CD4-positive, alpha-beta T cell treated with Interferon alpha-2 for 1 hour (primary cell): ENCODE data around the gene ASMT.
"Not testable (repeated sequence)": the region's sequence is repeated elsewhere in the genome, so short reads cannot be mapped to it uniquely, and the experiment has no call there.

Experiments used
- DNase-seq, 2 donors: peaks; one replicate each; pipeline ENCODE4 v3.0.0-alpha.2; 2020 to 2022

Gene ASMT

DNA sequence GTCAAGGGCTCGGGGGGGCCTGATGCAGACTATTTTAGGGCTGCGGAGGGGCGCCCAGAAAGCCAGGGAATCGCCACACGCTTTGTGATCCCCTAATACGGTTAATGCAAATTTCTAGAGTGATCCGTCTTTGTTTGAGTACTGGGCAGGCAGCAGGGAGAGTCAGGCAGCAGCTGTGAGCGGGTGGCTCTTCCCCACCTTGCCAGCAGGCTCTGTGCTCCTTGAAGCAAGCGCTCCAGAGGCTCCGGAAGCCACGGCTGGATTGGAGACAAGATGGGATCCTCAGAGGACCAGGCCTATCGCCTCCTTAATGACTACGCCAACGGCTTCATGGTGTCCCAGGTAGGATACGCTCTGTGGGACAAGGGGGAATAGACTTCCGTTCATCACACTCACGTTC lies at the start of gene ASMT:
Gene ASMT (plus strand): TSS at position 133 of the 400 bp plus-strand sequence. CDS start 141 bp downstream, at position 274.
- DNase-seq, result no peak

DNA sequence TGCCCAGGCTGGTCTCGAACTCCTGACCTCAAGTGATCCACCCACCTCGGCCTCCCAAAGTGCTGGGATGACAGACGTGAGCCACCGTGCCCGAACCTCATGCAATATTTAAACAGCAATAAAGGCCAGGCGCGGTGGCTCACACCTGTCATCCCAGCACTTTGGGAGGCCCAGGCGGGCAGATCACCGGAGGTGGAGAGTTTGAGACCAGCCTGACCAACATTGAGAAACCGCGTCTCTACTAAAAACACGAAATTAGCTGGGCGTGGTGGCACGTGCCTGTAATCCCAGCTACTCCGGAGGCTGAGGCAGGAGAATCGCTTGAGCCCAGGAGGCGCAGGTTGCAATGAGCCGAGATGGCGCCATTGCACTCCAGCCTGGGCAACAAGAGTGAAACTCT lies 40.7 kb upstream of the ASMT start:
- not testable (repeated sequence) for DNase-seq

DNA sequence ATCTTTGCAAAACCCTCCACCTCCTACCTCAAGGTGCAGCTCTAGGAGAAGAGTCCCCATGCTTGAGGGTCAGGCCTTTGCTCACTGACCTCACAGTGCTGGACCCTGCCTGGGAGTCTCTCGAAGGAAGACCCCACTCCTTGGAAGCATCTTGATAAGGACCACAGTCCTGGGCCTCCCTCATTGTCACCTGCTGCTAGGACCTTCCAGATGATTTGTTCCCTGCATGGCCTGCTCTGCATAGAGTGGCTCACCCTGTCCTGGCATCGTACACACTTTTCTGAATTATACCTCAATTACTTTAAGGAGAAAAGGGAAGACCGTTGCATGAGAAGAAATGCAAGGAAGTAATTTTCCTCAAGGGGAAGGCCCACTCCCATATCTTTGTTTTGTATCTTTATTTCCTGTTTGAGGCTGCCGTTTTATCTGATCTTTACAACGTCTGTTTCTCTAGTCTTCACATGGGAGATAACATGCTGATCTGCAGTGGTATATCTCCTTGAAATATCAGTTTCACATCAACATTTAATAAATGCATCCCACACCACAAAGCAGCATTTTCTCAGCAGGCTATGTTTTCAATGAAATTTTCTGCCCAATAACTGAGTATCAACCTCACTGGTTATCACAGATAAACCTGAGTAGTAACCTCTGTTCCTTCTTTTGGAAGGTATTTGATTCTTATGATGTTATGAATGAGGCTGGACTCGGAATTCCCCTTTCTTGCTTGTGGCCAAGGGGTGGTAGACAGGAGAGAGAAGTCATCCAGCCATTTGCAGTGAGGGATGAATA lies 38.5 kb upstream of the ASMT start:
- peak in 1 of 2 donors; percentile 51 for DNase-seq

- no peak for DNase-seq
These were observed 37.0 kb upstream of the ASMT start for GRCh38 chrX:1577845-1578244.

GRCh38 chrX:1578511-1579173 lies 36.2 kb upstream of the ASMT start:
- DNase-seq, result no peak

- peak; percentile 77 to 82 for DNase-seq
These were observed 33.7 kb upstream of the ASMT start for GRCh38 chrX:1581132-1581531.

GRCh38 chrX:1582686-1583437 lies 32.0 kb upstream of the ASMT start:
- peak; percentile 31 to 72 for DNase-seq

GRCh38 chrX:1584237-1585011 lies 30.4 kb upstream of the ASMT start:
- DNase-seq, result no peak

DNA sequence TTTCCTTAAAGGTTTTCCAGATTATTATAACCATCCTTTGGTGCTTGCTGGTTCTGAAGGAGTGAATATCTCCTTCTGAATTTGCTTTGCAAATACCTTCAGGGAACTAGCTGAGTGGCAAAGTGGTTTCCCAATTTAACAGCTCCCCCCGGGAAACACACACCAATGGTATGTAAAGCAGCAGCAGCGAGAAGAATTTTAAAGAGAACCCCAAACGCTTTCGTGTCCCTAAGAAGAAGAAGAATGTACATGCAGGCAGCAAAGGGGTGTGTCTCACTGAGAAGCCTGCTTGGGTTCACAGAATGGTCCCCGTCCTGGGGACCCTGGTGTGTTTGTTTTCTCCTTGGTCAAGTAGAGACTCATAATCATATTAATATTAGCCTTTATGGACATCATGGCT lies 27.7 kb upstream of the ASMT start:
- DNase-seq, result no peak

- DNase-seq, result no peak
These were observed 25.3 kb upstream of the ASMT start for GRCh38 chrX:1589356-1590130.

GRCh38 chrX:1591102-1591862 lies 23.6 kb upstream of the ASMT start, which contains the start of gene AKAP17A:
TSS of gene AKAP17A (plus strand) at chrX:1591604. CDS start at chrX:1593463, 1,859 bp downstream.
- DNase-seq, result peak; percentile 97 to 98

GRCh38 chrX:1591863-1592469 lies 22.9 kb upstream of the ASMT start:
- DNase-seq, result peak in 1 of 2 donors; percentile 21

DNA sequence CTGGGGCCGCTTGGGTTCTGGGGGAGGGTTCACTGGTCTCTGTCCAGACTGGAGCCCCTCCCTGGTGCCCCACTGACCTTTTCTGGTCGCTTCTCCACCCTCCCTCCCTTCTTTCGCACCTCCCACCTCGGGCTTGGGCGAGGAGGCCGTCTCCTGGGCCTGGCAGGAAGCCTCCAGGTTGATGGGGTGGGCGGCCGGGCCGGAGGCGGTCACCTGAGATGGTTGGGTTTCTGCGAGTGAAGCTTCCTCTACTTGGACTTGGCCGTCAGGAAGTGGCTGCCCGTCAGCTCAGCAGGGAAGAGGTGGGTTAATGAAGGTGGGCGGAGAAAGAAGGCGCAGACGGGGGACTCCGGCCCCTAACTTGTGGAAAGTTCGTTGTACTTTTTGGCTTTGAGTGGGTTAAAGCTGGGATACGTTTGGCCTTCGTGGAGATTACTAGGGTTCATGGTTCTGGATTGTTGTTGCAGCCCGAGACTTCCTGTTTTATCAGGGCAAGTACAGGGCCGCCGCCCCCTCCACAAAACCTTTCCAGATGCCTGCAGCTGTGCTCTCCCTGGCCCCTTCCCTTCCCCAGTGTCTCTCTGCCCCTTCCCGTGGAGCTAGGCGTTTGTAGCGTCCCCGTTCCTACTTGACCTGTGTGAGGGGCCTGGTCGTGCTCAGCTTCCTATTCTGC lies 22.3 kb upstream of the ASMT start:
- peak; percentile 11 to 27 for DNase-seq

DNA sequence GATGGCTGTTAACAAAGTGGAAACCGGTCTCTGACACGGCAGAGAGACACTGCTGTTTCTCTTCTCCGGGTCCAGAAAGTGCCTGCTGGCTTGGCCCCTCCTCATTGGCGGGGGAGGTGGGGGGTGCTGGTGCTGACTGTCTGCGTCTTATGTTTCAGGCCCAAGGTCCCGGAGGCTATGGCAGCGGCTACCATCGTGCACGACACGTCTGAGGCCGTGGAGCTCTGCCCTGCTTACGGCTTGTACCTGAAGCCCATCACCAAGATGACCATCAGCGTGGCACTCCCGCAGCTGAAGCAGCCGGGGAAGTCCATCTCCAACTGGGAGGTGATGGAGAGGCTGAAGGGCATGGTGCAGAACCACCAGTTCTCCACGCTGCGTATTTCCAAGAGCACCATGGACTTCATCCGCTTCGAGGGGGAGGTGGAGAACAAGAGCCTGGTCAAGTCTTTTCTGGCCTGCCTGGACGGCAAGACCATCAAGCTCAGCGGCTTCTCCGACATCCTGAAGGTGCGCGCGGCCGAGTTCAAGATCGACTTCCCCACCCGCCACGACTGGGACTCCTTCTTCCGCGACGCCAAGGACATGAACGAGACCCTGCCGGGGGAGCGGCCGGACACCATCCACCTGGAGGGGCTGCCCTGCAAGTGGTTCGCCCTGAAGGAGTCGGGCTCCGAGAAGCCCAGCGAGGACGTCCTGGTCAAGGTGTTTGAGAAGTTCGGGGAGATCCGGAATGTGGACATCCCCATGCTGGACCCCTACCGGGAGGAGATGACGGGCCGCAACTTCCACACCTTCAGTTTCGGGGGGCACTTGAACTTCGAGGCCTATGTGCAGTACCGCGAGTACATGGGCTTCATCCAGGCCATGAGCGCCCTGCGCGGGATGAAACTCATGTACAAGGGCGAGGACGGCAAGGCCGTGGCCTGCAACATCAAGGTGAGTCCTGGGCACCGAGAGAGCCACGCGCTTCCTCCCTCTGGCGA lies 21.3 kb upstream of the ASMT start:
- DNase-seq, result no peak

GRCh38 chrX:1595711-1596060 lies 19.2 kb upstream of the ASMT start:
- DNase-seq, result no peak

- DNase-seq, result no peak
These were observed 18.0 kb upstream of the ASMT start for GRCh38 chrX:1596676-1597344.

DNA sequence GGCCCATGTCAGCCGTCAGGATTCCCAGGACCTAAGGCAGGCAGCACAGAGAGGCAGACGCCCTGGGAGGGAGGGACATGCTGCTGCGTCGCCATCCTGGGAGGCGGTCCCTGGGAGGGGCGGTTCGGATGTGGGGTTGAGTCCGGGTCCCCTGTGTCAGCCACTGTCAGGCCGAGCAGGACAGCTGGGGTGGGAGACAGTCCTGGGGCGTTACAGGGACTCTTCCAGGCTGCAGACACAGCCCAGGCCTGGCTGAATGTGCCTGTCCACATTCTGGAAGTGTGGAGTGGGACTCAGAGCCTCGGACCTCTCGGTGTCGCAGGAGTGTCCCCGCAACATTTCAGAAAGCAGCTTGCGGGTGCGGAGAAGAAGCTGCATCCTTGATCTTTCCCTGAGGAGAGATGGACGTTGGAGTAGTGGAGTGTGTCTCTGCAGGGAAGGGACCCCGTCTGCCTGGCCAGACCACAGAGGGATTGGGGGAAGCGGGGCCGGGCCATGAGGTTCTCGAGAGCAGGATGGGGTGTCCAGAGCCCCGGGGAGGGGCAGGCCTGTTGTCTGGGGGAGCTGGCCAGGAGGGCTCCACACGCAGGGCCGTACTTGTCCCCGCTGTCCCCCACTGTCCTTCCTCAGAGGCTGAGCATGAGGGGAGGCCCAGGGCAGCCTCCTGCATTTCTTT lies 17.4 kb upstream of the ASMT start:
- no peak for DNase-seq
